PC-9 (cell line): ENCODE data around the gene ELL2. TPM values are rescaled to one million over a fixed set of nuclear protein-coding genes. Genes with fewer than 3 reads are reported as not detected.

ENCODE experiments used
- BruUV-seq: library from RNA; stranded (reverse); fragments of 400-500 nt; replicated peaks from 2 replicates; lab custom pipeline; 2021; lab: Mats Ljungman, UMichigan
- CTCF ChIA-PET: fragments of 300-600 bp; sonication (Branson Sonifier 250); formaldehyde crosslinking; loops from one replicate; lab custom pipeline; 2022; ENCODE audit warnings: antibody characterized with exemption; lab: Charles Lee
- POLR2A ChIA-PET: fragments of 300-600 bp; sonication (Branson Sonifier 250); formaldehyde crosslinking; loops from one replicate; lab custom pipeline; 2022; ENCODE audit warnings: antibody characterized with exemption; ENCODE audit not compliant: unreplicated experiment; lab: Charles Lee
- DNase-seq, 2 experiments: peaks; one replicate each; pipeline versions ENCODE4 v3.0.0 to v3.0.0-alpha.2; 2015 to 2022; ENCODE audit warnings: mixed read lengths in 1 of 2
- H2AFZ ChIP-seq: fragments of 200-600 bp; sonication (generic); 2 replicates; pipeline ENCODE4 v1.8.1; 2017; ENCODE audit warnings: antibody characterized with exemption
- H3F3A ChIP-seq: fragments of 200-600 bp; sonication (generic); 2 replicates; pipeline ENCODE4 v1.8.1; 2017; ENCODE audit warnings: antibody characterized with exemption, mild to moderate bottlenecking, low read depth; ENCODE audit not compliant: insufficient read depth
- H3K27ac ChIP-seq: fragments of 200-600 bp; sonication (generic); 2 replicates; pipeline ENCODE4 v1.6.1; 2016; ENCODE audit warnings: mixed run types
- H3K27me3 ChIP-seq: fragments of 200-600 bp; sonication (generic); 2 replicates; pipeline ENCODE4 v1.6.1; 2016; ENCODE audit warnings: low read depth, mixed run types; ENCODE audit not compliant: insufficient read depth
- H3K36me3 ChIP-seq: fragments of 200-600 bp; sonication (generic); 2 replicates; pipeline ENCODE4 v1.6.1; 2016; ENCODE audit warnings: low read depth, mixed run types
- H3K4me1 ChIP-seq: fragments of 200-600 bp; sonication (generic); replicated peaks from 2 replicates; pipeline ENCODE4 v1.6.1; 2016; ENCODE audit warnings: mixed run types; ENCODE audit not compliant: insufficient read depth
- H3K4me2 ChIP-seq: fragments of 200-600 bp; sonication (generic); 2 replicates; pipeline ENCODE4 v1.6.1; 2017; ENCODE audit warnings: mixed run types
- H3K4me3 ChIP-seq: fragments of 200-600 bp; sonication (generic); 2 replicates; pipeline ENCODE4 v1.6.1; 2016; ENCODE audit warnings: mixed run types
- H3K79me2 ChIP-seq: fragments of 200-600 bp; sonication (generic); 2 replicates; pipeline ENCODE4 v1.6.1; 2017; ENCODE audit warnings: low read depth, mixed run types
- H3K9me2 ChIP-seq: fragments of 200-600 bp; sonication (generic); 2 replicates; pipeline ENCODE4 v1.8.1; 2017; ENCODE audit warnings: mild to moderate bottlenecking; ENCODE audit not compliant: insufficient read depth
- H3K9me3 ChIP-seq: fragments of 200-600 bp; sonication (generic); 2 replicates; pipeline ENCODE4 v1.8.1; 2016; ENCODE audit warnings: low read depth; ENCODE audit not compliant: insufficient read depth
- H4K20me1 ChIP-seq: fragments of 200-600 bp; sonication (generic); 2 replicates; pipeline ENCODE4 v1.8.1; 2017; ENCODE audit not compliant: insufficient read depth
- CTCF ChIP-seq: fragments of 200-600 bp; sonication (generic); conservative IDR thresholded peaks from 2 replicates; pipeline ENCODE4 v1.6.1; 2017; ENCODE audit warnings: mixed run types, antibody characterized with exemption, mild to moderate bottlenecking, moderate library complexity
- EZH2 ChIP-seq: fragments of 200-600 bp; sonication (generic); IDR thresholded peaks from 2 replicates; pipeline ENCODE4 v1.8.0; 2017; ENCODE audit warnings: antibody characterized with exemption, low read depth
- intact Hi-C: fragments of 100-400 bp; cut with micrococcal nuclease; formaldehyde crosslinking; loops from one replicate; pipeline ENCODE4 v1.10.0; 2022; ENCODE audit not compliant: unreplicated experiment
- total RNA-seq: library from RNA; stranded (reverse); gene quantifications from 2 replicates; pipeline ENCODE4 v1.2.3, GENCODE V29; 2021

Gene ELL2
- total RNA-seq, 1 experiment from 2014 or later: 25.5 TPM

GRCh38 chr5:95940758-95941682 lies 20.6 kb downstream of the ELL2 start:
- BruUV-seq: TSS peak; percentile 11
- CTCF ChIA-PET: no interaction called here
- no peak overlapping the region for H3K4me3 ChIP-seq
- TF ChIP-seq EZH2 (no peak), CTCF (no peak)
- H3K4me2 ChIP-seq: no peak overlapping the region
- intact Hi-C loops: no loop called here
- H4K20me1 ChIP-seq: peaks cover 17% of the 10 kb centered on the region; the same call in 1 of the 2 replicates
- H3K9me2 ChIP-seq: no peaks in the 10 kb centered on the region
- POLR2A ChIA-PET: no interaction called here
- H3K9me3 ChIP-seq: no peaks in the 10 kb centered on the region
- no peaks in the 10 kb centered on the region for H3F3A ChIP-seq
- no peak overlapping the region for H3K27ac ChIP-seq
- H3K4me1 ChIP-seq: no peaks in the 10 kb centered on the region
- no peak for DNase-seq
- peaks cover 46% of the 10 kb centered on the region for H3K79me2 ChIP-seq
- no peak overlapping the region for H2AFZ ChIP-seq
- H3K27me3 ChIP-seq: no peaks in the 10 kb centered on the region
- no peaks in the 10 kb centered on the region for H3K36me3 ChIP-seq

GRCh38 chr5:95939465-95939864 lies 22.2 kb downstream of the ELL2 start:
- Histone ChIP-seq H4K20me1 (0 out of 2 replicates have a peak, but pooled peaks cover 7% of the 10 kb centered on the region), H3K27me3 (no peaks in the 10 kb centered on the region), H3F3A (no peaks in the 10 kb centered on the region), H2AFZ (no peak overlapping the region), H3K4me2 (no peak overlapping the region), H3K36me3 (no peaks in the 10 kb centered on the region), H3K27ac (no peak overlapping the region), H3K9me2 (no peaks in the 10 kb centered on the region), H3K4me3 (no peak overlapping the region), H3K79me2 (peaks cover 31% of the 10 kb centered on the region), H3K9me3 (no peaks in the 10 kb centered on the region), H3K4me1 (no peaks in the 10 kb centered on the region)
- no peak for DNase-seq
- BruUV-seq: no TSS peak
- TF ChIP-seq EZH2 (no peak), CTCF (no peak)
- POLR2A ChIA-PET: no interaction called here
- CTCF ChIA-PET: no interaction called here
- intact Hi-C loops: no loop called here

GRCh38 chr5:95938766-95939165 lies 22.9 kb downstream of the ELL2 start:
- Histone ChIP-seq H3K27ac (no peak overlapping the region), H3F3A (no peaks in the 10 kb centered on the region), H3K4me3 (no peak overlapping the region), H3K4me2 (no peak overlapping the region), H3K4me1 (no peaks in the 10 kb centered on the region), H4K20me1 (0 out of 2 replicates have a peak, but pooled peaks cover 7% of the 10 kb centered on the region), H3K9me3 (no peaks in the 10 kb centered on the region), H3K27me3 (no peaks in the 10 kb centered on the region), H2AFZ (no peak overlapping the region), H3K79me2 (peaks cover 26% of the 10 kb centered on the region), H3K9me2 (no peaks in the 10 kb centered on the region), H3K36me3 (no peaks in the 10 kb centered on the region)
- intact Hi-C loops: no loop called here
- BruUV-seq: no TSS peak
- DNase-seq: no peak
- no peak for TF ChIP-seq EZH2
- no peak for TF ChIP-seq CTCF
- ChIA-PET POLR2A (no interaction called here), CTCF (no interaction called here)
